Spleen (tissue), 7 donors: ENCODE data around the gene ITPA.

Source experiments
- CTCF ChIP-seq, 11 experiments: fragments of 200-600 bp in 7 of 11; fragments of 450-650 bp in 4 of 11; sonication (generic) in 4 of 11; IDR thresholded peaks in 8 of 11; conservative IDR thresholded peaks in 3 of 11; 1 replicate in 7 of 11; 2 replicates in 4 of 11; pipeline versions ENCODE4 v1.4.0 to v1.8.0; 2016 to 2021; ENCODE audit warnings: antibody characterized with exemption in 11 of 11, inconsistent platforms in 4 of 11, mild to moderate bottlenecking in 1 of 11
- POLR2A ChIP-seq, 3 donors: fragments of 450-650 bp; IDR thresholded peaks; one replicate each; pipeline ENCODE4 v1.5.1; 2017; ENCODE audit warnings: antibody characterized with exemption in 3 of 3, mild to moderate bottlenecking in 1 of 3
- POLR2AphosphoS5 ChIP-seq, 3 donors: sonication (generic); formaldehyde crosslinking; IDR thresholded peaks; one replicate each; pipeline ENCODE4 v1.5.1; 2017; ENCODE audit warnings: antibody characterized with exemption in 3 of 3
- donor health status: DM: no; HTN: no; CAD: no; lungs with moderate emphysema.
- donor health status: DM: no; HTN: no; CAD: no.
- donor health status: DM: no; HTN: no; CAD: no.

DNA sequence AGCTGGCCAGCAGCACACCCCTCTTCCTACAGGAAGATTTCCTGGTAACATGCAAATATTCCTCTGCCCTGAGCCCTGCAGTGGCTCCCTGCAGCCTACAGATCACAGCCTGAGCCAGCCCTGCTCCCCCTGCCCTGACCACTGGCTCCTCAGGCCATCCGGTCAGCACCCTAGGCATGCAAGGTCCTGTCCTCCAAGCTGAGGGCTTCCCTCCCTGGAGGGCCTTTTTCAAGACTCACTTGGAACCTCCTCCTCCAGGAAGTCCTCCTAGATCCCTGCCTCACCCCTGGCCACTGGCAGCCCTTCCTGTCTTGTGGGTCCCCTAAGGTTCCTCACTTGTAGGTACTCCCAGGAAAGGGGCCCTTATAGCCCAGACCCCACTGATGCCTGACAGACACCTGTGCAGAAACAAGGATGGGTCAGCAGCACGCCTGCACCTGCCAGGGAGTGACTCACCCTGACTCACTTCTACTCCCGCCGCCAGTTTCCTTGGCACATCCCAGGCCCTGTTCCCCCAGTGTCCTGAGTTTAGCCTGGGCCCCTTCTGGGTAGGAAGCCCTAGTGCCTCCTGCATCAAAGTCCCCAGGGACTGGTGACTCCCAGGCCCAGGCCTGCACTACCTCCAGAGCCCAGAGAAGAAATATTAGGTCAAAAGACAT is 26.5 kb downstream of the ITPA start:
- TF ChIP-seq CTCF (IDR thresholded peaks at IDR 0.05 in 8 of 11, conservative IDR thresholded peaks at IDR 0.05 in 3 of 11) (no peak), POLR2A (IDR thresholded peaks at IDR 0.05) (no peak), POLR2AphosphoS5 (IDR thresholded peaks at IDR 0.05) (no peak)
